Suprapubic skin (tissue), 4 donors: ENCODE measurements around the gene RMND1. TPM values are rescaled to one million over a fixed set of nuclear protein-coding genes. Genes with fewer than 3 reads are reported as not detected.

Experiments
- DNase-seq, 2 donors: peaks; one replicate each; pipeline ENCODE4 v3.0.0-alpha.2; 2019; ENCODE audit warnings: low spot score in 2 of 2
- H3K27ac ChIP-seq: fragments of 200-600 bp; sonication (generic); one replicate; pipeline ENCODE4 v1.5.1; 2019
- H3K27me3 ChIP-seq: fragments of 200-600 bp; sonication (generic); one replicate; pipeline ENCODE4 v1.5.1; 2019
- H3K36me3 ChIP-seq: fragments of 200-600 bp; sonication (generic); one replicate; pipeline ENCODE4 v1.5.1; 2019
- H3K4me1 ChIP-seq: fragments of 200-600 bp; sonication (generic); one replicate; pipeline ENCODE4 v1.5.1; 2019
- H3K4me3 ChIP-seq: fragments of 200-600 bp; sonication (generic); one replicate; pipeline ENCODE4 v1.5.1; 2019; ENCODE audit warnings: mild to moderate bottlenecking
- H3K9me3 ChIP-seq: fragments of 200-600 bp; sonication (generic); one replicate; pipeline ENCODE4 v1.5.1; 2019
- CTCF ChIP-seq, 2 donors: fragments of 200-600 bp in 1 of 2; fragments of 450-650 bp in 1 of 2; sonication (generic) in 1 of 2; IDR thresholded peaks; one replicate each; pipeline ENCODE4 v1.5.1; 2016 to 2019; ENCODE audit warnings: antibody characterized with exemption in 2 of 2, mild to moderate bottlenecking in 1 of 2, moderate library complexity in 1 of 2
- EP300 ChIP-seq: sonication (generic); formaldehyde crosslinking; IDR thresholded peaks from one replicate; pipeline ENCODE4 v1.6.1; 2017; ENCODE audit warnings: antibody characterized with exemption
- POLR2A ChIP-seq, 2 donors: fragments of 450-650 bp; IDR thresholded peaks; one replicate each; pipeline ENCODE4 v1.6.1; 2017; ENCODE audit warnings: antibody characterized with exemption in 2 of 2, mild to moderate bottlenecking in 2 of 2, moderate library complexity in 2 of 2
- POLR2AphosphoS5 ChIP-seq, 3 donors: sonication (generic); formaldehyde crosslinking; IDR thresholded peaks; one replicate each; pipeline ENCODE4 v1.6.1; 2017; ENCODE audit warnings: antibody characterized with exemption in 3 of 3
- whole genome bisulfite sequencing: methylation state at CpG from one replicate; pipeline ENCODE4 v1.1.5; 2018; 5-methylcytosine and 5-hydroxymethylcytosine counted together
- total RNA-seq, 4 donors: library from RNA; depleted of rRNA; stranded (reverse); fragments of >200 nt; gene quantifications; one replicate each; pipeline ENCODE4 v1.1.0, GENCODE V29; 2016

Gene RMND1
- total RNA-seq, 4 donors from 2014 or later: 11.7 to 25.7 (median 12.8) TPM

- 21% methylated on average over 2 of the region's 2 CpGs for WGBS
- no peak for DNase-seq
- H3K27me3 ChIP-seq: no peaks in the 10 kb centered on the region
- H3K36me3 ChIP-seq: no peaks in the 10 kb centered on the region
- H3K4me1 ChIP-seq: peaks cover 5% of the 10 kb centered on the region
- H3K9me3 ChIP-seq: no peaks in the 10 kb centered on the region
- no peak overlapping the region for H3K4me3 ChIP-seq
- H3K27ac ChIP-seq: no peak overlapping the region
- TF ChIP-seq EP300: no peak
- no peak for TF ChIP-seq POLR2A (IDR thresholded peaks at IDR 0.05)
- no peak for TF ChIP-seq POLR2AphosphoS5 (IDR thresholded peaks at IDR 0.05)
Measured at GRCh38 chr6:151488226-151488625, 36.3 kb upstream of the RMND1 start.

GRCh38 chr6:151483994-151484393 is 32.1 kb upstream of the RMND1 start:
- DNase-seq: no peak
- Histone ChIP-seq H3K4me3 (no peak overlapping the region), H3K9me3 (no peaks in the 10 kb centered on the region), H3K4me1 (peaks cover 16% of the 10 kb centered on the region), H3K27me3 (no peaks in the 10 kb centered on the region), H3K36me3 (no peaks in the 10 kb centered on the region), H3K27ac (no peak overlapping the region)
- no peak for TF ChIP-seq CTCF (IDR thresholded peaks at IDR 0.05)

GRCh38 chr6:151482290-151482689 is 30.4 kb upstream of the RMND1 start:
- no peaks in the 10 kb centered on the region for H3K27me3 ChIP-seq
- H3K36me3 ChIP-seq: no peaks in the 10 kb centered on the region
- peaks cover 16% of the 10 kb centered on the region for H3K4me1 ChIP-seq
- no peaks in the 10 kb centered on the region for H3K9me3 ChIP-seq
- TF ChIP-seq CTCF (IDR thresholded peaks at IDR 0.05): no peak
- TF ChIP-seq POLR2AphosphoS5 (IDR thresholded peaks at IDR 0.05): no peak
- TF ChIP-seq EP300: no peak
- TF ChIP-seq POLR2A (IDR thresholded peaks at IDR 0.05): no peak
- peak overlapping the region; percentile 50 for H3K27ac ChIP-seq
- DNase-seq: no peak
- 4% methylated on average over 5 of the region's 5 CpGs for WGBS
- peak overlapping the region; percentile 5 for H3K4me3 ChIP-seq

- TF ChIP-seq POLR2A (IDR thresholded peaks at IDR 0.05): no peak
- no peak for TF ChIP-seq CTCF (IDR thresholded peaks at IDR 0.05)
- no peak for TF ChIP-seq EP300
- TF ChIP-seq POLR2AphosphoS5 (IDR thresholded peaks at IDR 0.05): no peak
- DNase-seq: no peak
- Histone ChIP-seq H3K4me3 (no peak overlapping the region), H3K4me1 (peaks cover 16% of the 10 kb centered on the region), H3K27ac (no peak overlapping the region), H3K27me3 (no peaks in the 10 kb centered on the region), H3K36me3 (no peaks in the 10 kb centered on the region), H3K9me3 (no peaks in the 10 kb centered on the region)
Measured at GRCh38 chr6:151481786-151482185, 29.9 kb upstream of the RMND1 start.

- no peak for DNase-seq
- Histone ChIP-seq H3K4me1 (peaks cover 26% of the 10 kb centered on the region), H3K27me3 (no peaks in the 10 kb centered on the region), H3K27ac (no peak overlapping the region), H3K4me3 (no peak overlapping the region), H3K36me3 (no peaks in the 10 kb centered on the region), H3K9me3 (no peaks in the 10 kb centered on the region)
- TF ChIP-seq POLR2A (IDR thresholded peaks at IDR 0.05): no peak
- TF ChIP-seq POLR2AphosphoS5 (IDR thresholded peaks at IDR 0.05): no peak
- 78% methylated on average over 6 of the region's 6 CpGs for WGBS
Measured at GRCh38 chr6:151478670-151479069, 26.7 kb upstream of the RMND1 start.

GRCh38 chr6:151477726-151478125 is 25.8 kb upstream of the RMND1 start:
- no peaks in the 10 kb centered on the region for H3K9me3 ChIP-seq

More at GRCh38 chr6:151477726-151478125, 25.8 kb upstream of the RMND1 start:
- WGBS: 94% methylated on average over 12 of the region's 12 CpGs
- Histone ChIP-seq H3K4me1 (peaks cover 20% of the 10 kb centered on the region), H3K4me3 (no peak overlapping the region), H3K27me3 (no peaks in the 10 kb centered on the region), H3K27ac (no peak overlapping the region), H3K36me3 (no peaks in the 10 kb centered on the region)
- TF ChIP-seq CTCF (IDR thresholded peaks at IDR 0.05) (no peak), POLR2A (IDR thresholded peaks at IDR 0.05) (no peak), EP300 (no peak), POLR2AphosphoS5 (IDR thresholded peaks at IDR 0.05) (no peak)
- DNase-seq: no peak
